HepG2 (cell line): ENCODE measurements around the gene PGA5. TPM values are rescaled to one million over a fixed set of nuclear protein-coding genes. Genes with fewer than 3 reads are reported as not detected.

Experiments
- BCL6 ChIP-seq: IDR thresholded peaks from 2 replicates; pipeline ENCODE4 v1.6.1; 2016; ENCODE audit warnings: missing genetic modification reagents, missing compliant biosample characterization
- GATAD2A ChIP-seq: IDR thresholded peaks from 2 replicates; pipeline ENCODE4 v1.6.1; 2016
- HMGXB3 ChIP-seq: sonication (generic); formaldehyde crosslinking; IDR thresholded peaks from 2 replicates; pipeline ENCODE4 v1.4.0; 2020; ENCODE audit warnings: missing genetic modification reagents, borderline replicate concordance
- KMT2B ChIP-seq: IDR thresholded peaks from 2 replicates; pipeline ENCODE4 v1.6.1; 2016; ENCODE audit warnings: missing genetic modification reagents, missing compliant biosample characterization
- PLRG1 ChIP-seq: fragments of 450-650 bp; conservative IDR thresholded peaks from 2 replicates; pipeline ENCODE4 v1.6.1; 2016
- POGK ChIP-seq: sonication (generic); formaldehyde crosslinking; conservative IDR thresholded peaks from 2 replicates; pipeline ENCODE4 v1.8.0; 2022; ENCODE audit warnings: mild to moderate bottlenecking, moderate library complexity, missing genetic modification reagents
- TFDP2 ChIP-seq: sonication (generic); formaldehyde crosslinking; IDR thresholded peaks from 2 replicates; pipeline ENCODE4 v1.4.0; 2020; ENCODE audit warnings: missing genetic modification reagents
- U2AF1 ChIP-seq: fragments of 200-400 bp; formaldehyde crosslinking; optimal IDR thresholded peaks from 2 replicates; pipeline ENCODE3; 2017; ENCODE audit warnings: mild to moderate bottlenecking, low read depth, low read length
- ZBTB38 ChIP-seq: sonication (generic); formaldehyde crosslinking; IDR thresholded peaks from 2 replicates; pipeline ENCODE4 v1.5.1; 2020; ENCODE audit warnings: mild to moderate bottlenecking, missing genetic modification reagents
- ZBTB39 ChIP-seq: sonication (generic); formaldehyde crosslinking; IDR thresholded peaks from 2 replicates; pipeline ENCODE4 v1.5.0; 2020; ENCODE audit warnings: missing genetic modification reagents
- ZBTB7A ChIP-seq: sonication (generic); formaldehyde crosslinking; IDR thresholded peaks from 2 replicates; pipeline ENCODE4 v1.8.0; 2022; ENCODE audit warnings: mild to moderate bottlenecking, missing genetic modification reagents
- ZMYM2 ChIP-seq: sonication (generic); formaldehyde crosslinking; IDR thresholded peaks from 2 replicates; pipeline ENCODE4 v1.8.0; 2022; ENCODE audit warnings: mild to moderate bottlenecking, missing genetic modification reagents
- ZNF430 ChIP-seq: sonication (generic); formaldehyde crosslinking; IDR thresholded peaks from 2 replicates; pipeline ENCODE4 v1.9.0; 2021; ENCODE audit warnings: mild to moderate bottlenecking, missing genetic modification reagents
- ZNF503 ChIP-seq: sonication (generic); formaldehyde crosslinking; IDR thresholded peaks from 2 replicates; pipeline ENCODE4 v1.4.0; 2020; ENCODE audit warnings: missing genetic modification reagents
- ZNF556 ChIP-seq: sonication (generic); formaldehyde crosslinking; IDR thresholded peaks from 2 replicates; pipeline ENCODE4 v1.4.0; 2020; ENCODE audit warnings: mild to moderate bottlenecking, missing genetic modification reagents, borderline replicate concordance
- ZNF605 ChIP-seq: sonication (generic); formaldehyde crosslinking; IDR thresholded peaks from 2 replicates; pipeline ENCODE4 v1.8.0; 2022; ENCODE audit warnings: mild to moderate bottlenecking, missing genetic modification reagents
- ZNF639 ChIP-seq: conservative IDR thresholded peaks from 2 replicates; pipeline ENCODE4 v1.6.1; 2018; ENCODE audit warnings: missing genetic modification reagents
- ZSCAN31 ChIP-seq: sonication (generic); formaldehyde crosslinking; IDR thresholded peaks from 2 replicates; pipeline ENCODE4 v1.5.0; 2020; ENCODE audit warnings: low read depth, mild to moderate bottlenecking, missing genetic modification reagents
- polyA plus RNA-seq, 8 experiments: library from polyadenylated mRNA; depleted of rRNA in 3 of 8; stranded (reverse) in 7 of 8; unstranded in 1 of 8; fragments of >200 nt; fragmentation: Illumina TruSeq in 4 of 8; extraction: Trizol in 4 of 8; gene quantifications; 2 replicates each; pipeline versions ENCODE4 v1.2.1 to v1.2.3, GENCODE V29; 2011 to 2016; ENCODE audit warnings: low read depth in 4 of 8, missing spikeins in 1 of 8, mixed read lengths in 1 of 8; ENCODE audit not compliant: insufficient read depth in 1 of 8
- total RNA-seq, 5 experiments: library from RNA; depleted of rRNA; stranded (reverse); fragments of >200 nt; fragmentation: Illumina TruSeq; extraction: Trizol; gene quantifications; 2 replicates each; pipeline ENCODE4 v1.2.3, GENCODE V29; 2016; ENCODE audit warnings: low read depth in 1 of 5

Gene PGA5
- total and polyA plus RNA-seq, 2 of the 13 experiments (the other 11 are each of a cell fraction or from before 2014, with no cell fraction given): not detected

GRCh38 chr11:61265357-61265756, 24.4 kb downstream of the PGA5 start (continued):
- 0 out of 2 replicates have a peak, but pooled peaks have one; percentile 61 for TF ChIP-seq ZNF605
- peak; percentile 100 for TF ChIP-seq ZBTB38 (CRISPR knock-in tag)
- peak; percentile 44; the same call in 1 of the 2 replicates for TF ChIP-seq TFDP2
- peak; percentile 50 for TF ChIP-seq GATAD2A (CRISPR knock-in tag)
- no peak for TF ChIP-seq HMGXB3 (CRISPR knock-in tag)
- no peak for TF ChIP-seq U2AF1
- TF ChIP-seq KMT2B (CRISPR knock-in tag): no peak
- TF ChIP-seq ZNF556: peak; percentile 34; the same call in 1 of the 2 replicates
- no peak for TF ChIP-seq ZNF639 (CRISPR knock-in tag)
- TF ChIP-seq ZBTB39 (CRISPR knock-in tag): no peak
- TF ChIP-seq ZMYM2: 0 out of 2 replicates have a peak, but pooled peaks have one; percentile 56
- 0 out of 2 replicates have a peak, but pooled peaks have one; percentile 31 for TF ChIP-seq ZBTB7A (CRISPR knock-in tag)
- no peak for TF ChIP-seq ZNF503 (CRISPR knock-in tag)
- TF ChIP-seq POGK (CRISPR knock-in tag): no peak
- TF ChIP-seq PLRG1: no peak
- TF ChIP-seq ZNF430 (CRISPR knock-in tag): 0 out of 2 replicates have a peak, but pooled peaks have one; percentile 52
- 0 out of 2 replicates have a peak, but pooled peaks have one; percentile 35 for TF ChIP-seq ZSCAN31 (CRISPR knock-in tag)
- TF ChIP-seq BCL6 (CRISPR knock-in tag): no peak
